NK-92 (cell line): ENCODE results near the gene ANKRD36C.
"Not testable (repeated sequence)": the region's sequence is repeated elsewhere in the genome, so short reads cannot be mapped to it uniquely, and the experiment has no call there.

Experiments
- DNase-seq: peaks from one replicate; lab custom pipeline; 2025; ENCODE audit not compliant: unreplicated experiment; lab: John Stamatoyannopoulos, UW

Gene ANKRD36C

GRCh38 chr2:95799892-95800291, 191.7 kb downstream of the ANKRD36C start:
- DNase-seq, result no peak

DNA sequence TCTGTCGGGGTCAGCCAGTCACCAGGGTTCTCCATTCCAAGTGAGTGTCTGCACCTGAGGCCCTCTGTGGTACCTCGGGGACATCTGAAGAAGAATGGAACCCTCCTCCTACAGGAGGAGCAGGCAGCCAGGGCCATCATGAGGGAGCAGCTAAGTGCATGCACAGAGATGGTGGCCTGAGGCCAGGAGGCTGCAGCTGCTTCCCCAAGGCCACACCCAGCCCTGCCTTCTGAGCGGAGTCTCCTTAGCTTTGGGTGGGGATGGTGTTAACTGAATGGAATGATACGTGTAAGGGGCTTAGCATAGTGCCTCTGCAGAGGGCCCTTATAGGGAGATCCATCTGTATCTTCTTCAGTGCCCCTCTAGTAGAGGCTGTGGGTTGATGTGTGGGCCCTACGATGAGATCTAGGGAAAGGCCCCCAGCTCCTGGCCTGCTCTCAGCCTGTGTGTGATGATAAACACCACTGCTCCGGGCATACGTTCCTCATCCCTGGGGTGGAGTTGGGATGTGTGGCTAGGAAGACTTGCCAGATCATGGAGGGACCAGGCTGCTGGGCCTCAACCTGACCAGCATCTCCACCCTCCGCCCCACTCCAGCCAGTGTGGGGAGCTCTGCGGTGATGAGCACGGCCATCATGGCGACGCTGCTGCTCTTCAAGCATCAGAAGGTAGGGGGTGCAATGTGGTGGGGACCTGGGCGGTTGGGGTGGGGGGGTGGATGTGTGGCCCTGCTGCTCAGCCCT, 192.3 kb downstream of the ANKRD36C start:
- not testable (repeated sequence) for DNase-seq

GRCh38 chr2:95796249-95797099, 195.2 kb downstream of the ANKRD36C start:
- DNase-seq, result not testable (repeated sequence)

- not testable (repeated sequence) for DNase-seq
Measured at GRCh38 chr2:95793970-95794369, 197.7 kb downstream of the ANKRD36C start.

DNA sequence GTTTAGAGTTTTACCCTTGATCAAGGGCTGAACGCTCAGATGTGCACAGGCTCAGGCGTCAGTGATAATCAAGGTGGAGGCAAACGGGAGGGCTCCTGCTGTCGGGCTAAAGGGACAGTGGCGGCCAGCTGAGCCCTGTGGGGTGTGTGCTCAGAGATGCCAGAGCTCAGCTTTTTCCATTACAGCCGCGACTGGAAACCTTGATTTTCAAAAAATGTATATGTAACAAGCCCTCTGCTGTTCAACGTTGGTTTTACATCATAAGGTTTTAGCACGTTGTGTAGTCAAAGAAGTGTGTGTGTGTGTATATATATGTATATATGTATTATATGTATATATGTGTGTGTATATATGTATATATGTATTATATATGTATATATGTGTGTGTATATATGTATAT, 201.4 kb downstream of the ANKRD36C start:
- DNase-seq, result not testable (repeated sequence)

DNA sequence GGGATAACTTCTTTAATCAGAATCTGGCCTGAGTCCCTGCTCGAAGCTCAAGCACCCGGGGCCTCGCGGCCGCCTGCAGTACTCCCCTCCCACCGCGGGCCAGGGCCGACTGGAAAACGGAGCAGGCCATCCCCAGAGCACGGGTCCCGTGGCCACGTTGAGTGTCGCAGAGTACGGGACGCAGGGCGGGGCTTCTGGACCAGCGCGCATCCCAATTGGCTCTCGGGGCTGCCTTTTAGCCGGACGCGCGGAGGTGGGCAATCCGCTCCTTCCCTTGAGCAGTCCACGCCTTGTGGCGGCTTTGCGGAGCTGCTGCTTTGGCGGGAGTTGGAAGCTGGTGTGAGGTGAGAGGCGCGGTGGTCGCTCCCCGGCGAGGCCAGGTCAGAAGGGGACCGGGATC, 202.2 kb downstream of the ANKRD36C start:
- not testable (repeated sequence) for DNase-seq

GRCh38 chr2:95788642-95789041, 203.0 kb downstream of the ANKRD36C start:
- DNase-seq, result not testable (repeated sequence)
